Measurements from ENCODE around the gene PPM1D.
A peak's percentile ranks its signal among the peaks of the same experiment; 100 is the strongest.
"Not testable (repeated sequence)": the region's sequence is repeated elsewhere in the genome, so short reads cannot be mapped to it uniquely, and the experiment has no call there.

PPM1D gene

DNA sequence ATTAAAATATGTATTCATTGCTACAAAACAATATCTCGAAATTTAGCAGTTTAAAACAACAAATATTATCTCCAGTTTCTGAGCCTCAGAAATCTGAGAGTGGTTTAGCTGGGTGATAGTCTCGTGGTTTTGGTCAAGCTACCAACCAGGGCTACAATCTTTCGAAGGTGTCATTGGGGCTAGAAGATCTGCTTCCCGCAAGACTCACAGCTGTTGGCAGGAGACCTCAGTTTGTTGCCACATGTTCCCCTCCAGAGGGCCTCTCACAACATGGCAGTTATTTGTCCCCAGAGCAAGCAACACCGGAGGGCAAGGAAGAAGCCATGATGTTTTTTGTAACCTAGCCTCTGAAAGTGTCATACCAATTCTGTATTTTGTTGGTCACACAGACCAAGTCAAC lies 65.6 kb downstream of the PPM1D start:
- TF ChIP-seq, protein P1, sequence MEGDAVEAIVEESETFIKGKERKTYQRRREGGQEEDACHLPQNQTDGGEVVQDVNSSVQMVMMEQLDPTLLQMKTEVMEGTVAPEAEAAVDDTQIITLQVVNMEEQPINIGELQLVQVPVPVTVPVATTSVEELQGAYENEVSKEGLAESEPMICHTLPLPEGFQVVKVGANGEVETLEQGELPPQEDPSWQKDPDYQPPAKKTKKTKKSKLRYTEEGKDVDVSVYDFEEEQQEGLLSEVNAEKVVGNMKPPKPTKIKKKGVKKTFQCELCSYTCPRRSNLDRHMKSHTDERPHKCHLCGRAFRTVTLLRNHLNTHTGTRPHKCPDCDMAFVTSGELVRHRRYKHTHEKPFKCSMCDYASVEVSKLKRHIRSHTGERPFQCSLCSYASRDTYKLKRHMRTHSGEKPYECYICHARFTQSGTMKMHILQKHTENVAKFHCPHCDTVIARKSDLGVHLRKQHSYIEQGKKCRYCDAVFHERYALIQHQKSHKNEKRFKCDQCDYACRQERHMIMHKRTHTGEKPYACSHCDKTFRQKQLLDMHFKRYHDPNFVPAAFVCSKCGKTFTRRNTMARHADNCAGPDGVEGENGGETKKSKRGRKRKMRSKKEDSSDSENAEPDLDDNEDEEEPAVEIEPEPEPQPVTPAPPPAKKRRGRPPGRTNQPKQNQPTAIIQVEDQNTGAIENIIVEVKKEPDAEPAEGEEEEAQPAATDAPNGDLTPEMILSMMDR (IDR thresholded peaks at IDR 0.05; ENCODE audit: insufficient read depth, low read depth, low read length, missing control alignments): no peak
- DNase-seq (ENCODE audit: low read depth): no peak
- H3K4me3 ChIP-seq (ENCODE audit: low read length): no peak overlapping the region

DNA sequence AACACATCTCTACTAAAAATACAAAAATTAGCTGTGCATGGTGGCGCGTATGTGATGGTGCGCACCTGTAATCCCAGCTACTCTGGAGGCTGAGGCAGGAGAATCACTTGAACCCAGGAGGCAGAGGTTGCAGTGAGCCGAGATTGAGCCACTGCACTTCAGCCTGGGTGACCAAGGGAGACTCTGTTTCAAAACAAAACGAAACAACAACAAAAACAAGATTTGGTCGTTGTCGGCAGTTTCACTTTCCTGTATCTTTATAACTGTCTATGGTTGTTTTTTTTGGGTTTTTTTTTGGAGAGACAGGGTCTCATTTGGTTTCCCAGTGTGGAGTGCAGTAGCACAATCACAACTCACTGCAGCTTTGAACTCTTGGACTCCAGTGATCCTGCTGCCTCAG lies 68.7 kb downstream of the PPM1D start:
- not testable (repeated sequence) for H3K4me3 ChIP-seq (ENCODE audit: low read length); DNase-seq (ENCODE audit: low read depth)

DNA sequence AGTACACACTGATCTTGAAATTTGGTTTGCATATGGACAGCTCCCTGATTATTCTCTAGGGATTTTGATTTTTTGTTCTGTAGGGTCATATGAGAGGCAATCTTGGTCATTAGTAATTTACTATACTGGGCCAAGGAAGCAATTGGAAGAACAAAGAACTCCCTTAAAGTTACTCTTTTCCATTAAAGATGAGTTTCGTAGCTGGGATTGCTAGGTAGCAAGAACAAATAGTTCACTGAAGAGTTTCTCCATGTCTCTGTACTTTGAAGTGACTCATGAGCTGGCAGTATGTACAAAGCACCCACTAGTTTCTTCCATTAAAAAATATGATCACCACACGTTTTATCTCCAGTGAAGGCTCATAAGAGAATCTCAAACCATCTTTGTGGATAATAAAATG lies 71.5 kb downstream of the PPM1D start:
- TF ChIP-seq, protein P1 (IDR thresholded peaks at IDR 0.05; ENCODE audit: insufficient read depth, low read depth, low read length, missing control alignments): no peak
- H3K4me3 ChIP-seq (ENCODE audit: low read length): no peak overlapping the region
- DNase-seq (ENCODE audit: low read depth): no peak

DNA sequence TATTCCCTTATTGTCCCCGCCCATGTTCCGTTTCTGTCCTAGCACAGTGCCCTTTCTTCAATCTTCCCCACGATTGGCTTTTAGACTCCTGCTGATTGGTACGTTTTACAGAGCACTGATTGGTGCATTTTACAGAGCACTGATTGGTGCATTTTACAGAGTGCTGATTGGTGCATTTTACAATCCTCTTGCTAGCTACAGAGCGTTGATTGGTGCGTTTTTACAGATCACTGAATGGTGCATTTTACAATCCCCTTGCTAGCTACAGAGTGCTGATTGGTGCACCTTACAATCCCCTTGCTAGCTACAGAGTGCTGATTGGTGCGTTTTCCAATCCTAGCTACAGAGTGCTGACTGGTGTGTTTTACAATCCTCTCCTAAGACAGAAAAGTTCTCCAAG lies 74.6 kb downstream of the PPM1D start:
- not testable (repeated sequence) for DNase-seq (ENCODE audit: low read depth); H3K4me3 ChIP-seq (ENCODE audit: low read length)

DNA sequence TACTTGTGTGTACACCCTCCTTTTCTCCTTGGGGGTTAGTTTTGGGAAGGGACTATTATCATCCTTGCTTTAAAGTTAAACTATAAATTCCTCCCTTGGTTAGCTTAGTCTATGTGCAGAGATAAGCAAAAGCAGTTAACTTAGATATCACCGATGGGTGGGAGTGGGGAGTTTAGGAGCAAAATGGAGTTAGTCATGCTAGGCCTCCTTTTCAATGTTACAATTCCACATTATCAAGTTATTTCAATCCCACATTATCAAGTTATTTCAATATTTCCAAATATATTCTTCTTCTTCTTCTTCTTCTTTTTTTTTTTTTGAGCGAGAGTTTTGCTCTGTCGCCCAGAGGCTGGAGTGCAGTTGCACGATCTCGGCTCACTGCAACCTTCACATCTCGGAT lies 76.0 kb downstream of the PPM1D start:
- H3K4me3 ChIP-seq (ENCODE audit: low read length): no peak overlapping the region
- TF ChIP-seq, protein P1 (IDR thresholded peaks at IDR 0.05; ENCODE audit: insufficient read depth, low read depth, low read length, missing control alignments): no peak
- no peak for DNase-seq (ENCODE audit: low read depth)

DNA sequence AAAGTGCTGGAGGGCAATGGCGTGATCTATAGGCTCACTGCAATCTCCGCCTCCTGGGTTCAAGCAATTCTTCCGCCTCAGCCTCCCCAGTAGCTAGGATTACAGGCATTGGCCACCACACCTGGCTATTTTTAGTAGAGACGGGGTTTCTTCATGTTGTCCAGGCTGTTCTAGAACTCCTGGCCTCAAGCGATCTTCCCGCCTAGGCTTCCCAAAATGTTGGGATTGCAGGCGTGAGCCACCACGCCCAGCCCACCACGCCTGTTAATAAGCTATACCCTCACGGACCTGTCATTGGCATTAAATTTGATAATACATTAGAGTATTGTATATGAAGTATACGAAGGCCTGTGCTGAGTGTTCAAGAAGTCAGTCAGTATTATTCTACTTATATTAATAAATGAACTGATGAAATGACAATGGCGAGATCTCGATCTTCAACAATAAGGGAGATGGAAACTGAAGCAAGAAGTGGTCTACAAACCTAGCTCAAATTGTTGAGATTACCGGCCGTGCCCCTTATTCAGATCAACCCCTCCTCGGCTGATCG lies 76.8 kb downstream of the PPM1D start:
- no peak for DNase-seq (ENCODE audit: low read depth)
- H3K4me3 ChIP-seq (ENCODE audit: low read length): peak overlapping the region; percentile 56
- TF ChIP-seq, protein P1 (IDR thresholded peaks at IDR 0.05; ENCODE audit: insufficient read depth, low read depth, low read length, missing control alignments): no peak

DNA sequence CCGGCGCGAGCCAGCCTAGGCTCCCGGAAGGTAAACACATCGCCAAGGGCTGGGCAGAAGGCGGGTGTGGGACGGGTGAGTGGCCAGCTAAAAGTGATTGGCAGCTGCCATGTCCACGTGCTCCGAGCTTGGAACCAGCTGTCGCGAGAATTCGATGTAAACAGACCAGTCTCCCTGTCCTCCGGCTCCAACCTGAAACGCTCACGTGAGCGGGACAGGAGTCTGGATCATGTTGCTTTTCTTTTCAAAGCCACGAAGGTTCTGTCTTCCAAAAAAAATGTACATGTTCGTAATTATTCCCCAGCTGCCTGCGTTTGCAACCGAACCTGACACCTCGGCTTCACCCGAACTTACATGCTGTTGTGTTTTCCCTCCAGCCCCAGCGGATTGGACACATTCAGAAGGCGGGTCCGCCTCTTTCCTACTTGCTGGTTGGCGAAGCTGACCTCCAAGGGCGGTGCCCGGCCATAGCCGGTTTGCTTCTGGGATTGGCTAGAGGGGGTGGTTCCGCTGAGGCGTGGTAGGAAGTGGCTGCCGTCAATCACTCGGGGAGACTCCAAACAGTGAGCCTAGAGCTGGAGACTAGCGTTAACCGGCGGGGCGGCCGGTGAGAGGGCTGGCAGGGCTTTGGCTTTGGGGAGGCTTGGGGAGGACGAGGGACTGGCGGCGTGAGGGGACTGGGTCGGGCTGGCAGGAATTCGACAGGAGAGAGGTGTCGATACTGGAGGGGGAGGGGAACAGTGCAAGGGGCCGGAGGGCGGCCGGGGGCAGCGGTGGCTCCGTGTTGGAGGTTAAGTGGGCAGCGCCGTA lies 77.5 kb downstream of the PPM1D start, which contains the start of gene BCAS3:
TSS of gene BCAS3 (plus strand) at position 544 of the 810 bp plus-strand sequence.
- H3K4me3 ChIP-seq (ENCODE audit: low read length): peak within 1 kb of the TSS; percentile 56
- DNase-seq (ENCODE audit: low read depth): peak; percentile 100
- TF ChIP-seq, protein P1 (IDR thresholded peaks at IDR 0.05; ENCODE audit: insufficient read depth, low read depth, low read length, missing control alignments): no peak

DNA sequence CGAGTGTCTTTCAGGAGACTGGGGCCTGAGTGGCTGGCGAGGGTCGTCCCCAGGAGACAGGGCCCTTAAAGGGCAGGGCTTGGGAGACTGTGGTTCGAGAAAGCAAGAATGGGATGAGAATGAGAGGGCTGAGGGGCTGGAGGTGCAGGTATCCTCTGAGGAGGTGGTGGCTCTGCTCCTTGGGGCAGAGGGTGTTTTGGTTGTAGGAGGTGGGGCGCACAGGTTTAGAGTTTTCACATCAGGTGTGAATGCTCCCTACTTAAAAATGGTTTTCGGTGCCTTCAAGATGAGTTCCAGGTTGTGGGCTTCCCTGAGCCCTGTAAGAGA lies 78.1 kb downstream of the PPM1D start:
- peak overlapping the region; percentile 56 for H3K4me3 ChIP-seq (ENCODE audit: low read length)
- TF ChIP-seq, protein P1 (IDR thresholded peaks at IDR 0.05; ENCODE audit: insufficient read depth, low read depth, low read length, missing control alignments): no peak
- DNase-seq (ENCODE audit: low read depth): no peak
